PC-9 (cell line): ENCODE measurements around the gene PCLAF.

ENCODE experiments used
- CTCF ChIP-seq: fragments of 200-600 bp; sonication (generic); conservative IDR thresholded peaks from 2 replicates; pipeline ENCODE4 v1.6.1; 2017; ENCODE audit warnings: mixed run types, antibody characterized with exemption, mild to moderate bottlenecking, moderate library complexity
- EZH2 ChIP-seq: fragments of 200-600 bp; sonication (generic); IDR thresholded peaks from 2 replicates; pipeline ENCODE4 v1.8.0; 2017; ENCODE audit warnings: antibody characterized with exemption, low read depth

- peak; percentile 61 for TF ChIP-seq CTCF
- no peak for TF ChIP-seq EZH2
Measured at GRCh38 chr15:64355944-64356709, 25.1 kb downstream of the PCLAF start, which contains the start of gene CSNK1G1.
